Astrocyte of the spinal cord (primary cell): ENCODE results near the gene TTC7B.

Experiments used
- DNase-seq: peaks from one replicate; pipeline ENCODE4 v3.0.0; 2011; ENCODE audit warnings: low read depth, low spot score
- H3K4me3 ChIP-seq: 2 replicates; pipeline ENCODE4 v1.5.1; 2011; ENCODE audit warnings: low read depth, mild to moderate bottlenecking, low read length, moderate library complexity
- in situ Hi-C: cut with HindIII; loops from 2 replicates; pipeline ENCODE4 v1.10.0; 2017; ENCODE audit warnings: low sequenced_read_pairs
- TF ChIP-seq, protein P1 (sequence below): IDR thresholded peaks from 2 replicates; pipeline ENCODE4 v1.5.1; 2012; ENCODE audit warnings: low read depth, mild to moderate bottlenecking, low read length, inconsistent platforms

Gene TTC7B

GRCh38 chr14:90715495-90715894 is 100.7 kb downstream of the TTC7B start:
- H3K4me3 ChIP-seq = no peak overlapping the region
- in situ Hi-C loops = loop anchor here (25.0 kb wide), 1 partner anchor 303 kb away; no protein-coding TSS in a partner anchor
- DNase-seq = no peak
- TF ChIP-seq, protein P1, sequence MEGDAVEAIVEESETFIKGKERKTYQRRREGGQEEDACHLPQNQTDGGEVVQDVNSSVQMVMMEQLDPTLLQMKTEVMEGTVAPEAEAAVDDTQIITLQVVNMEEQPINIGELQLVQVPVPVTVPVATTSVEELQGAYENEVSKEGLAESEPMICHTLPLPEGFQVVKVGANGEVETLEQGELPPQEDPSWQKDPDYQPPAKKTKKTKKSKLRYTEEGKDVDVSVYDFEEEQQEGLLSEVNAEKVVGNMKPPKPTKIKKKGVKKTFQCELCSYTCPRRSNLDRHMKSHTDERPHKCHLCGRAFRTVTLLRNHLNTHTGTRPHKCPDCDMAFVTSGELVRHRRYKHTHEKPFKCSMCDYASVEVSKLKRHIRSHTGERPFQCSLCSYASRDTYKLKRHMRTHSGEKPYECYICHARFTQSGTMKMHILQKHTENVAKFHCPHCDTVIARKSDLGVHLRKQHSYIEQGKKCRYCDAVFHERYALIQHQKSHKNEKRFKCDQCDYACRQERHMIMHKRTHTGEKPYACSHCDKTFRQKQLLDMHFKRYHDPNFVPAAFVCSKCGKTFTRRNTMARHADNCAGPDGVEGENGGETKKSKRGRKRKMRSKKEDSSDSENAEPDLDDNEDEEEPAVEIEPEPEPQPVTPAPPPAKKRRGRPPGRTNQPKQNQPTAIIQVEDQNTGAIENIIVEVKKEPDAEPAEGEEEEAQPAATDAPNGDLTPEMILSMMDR = no peak

GRCh38 chr14:90714811-90715210 is 101.4 kb downstream of the TTC7B start:
- DNase-seq = peak; percentile 27
- in situ Hi-C loops = loop anchor here (25.0 kb wide), 1 partner anchor 303 kb away; no protein-coding TSS in a partner anchor
- TF ChIP-seq, protein P1 = no peak
- no peak overlapping the region for H3K4me3 ChIP-seq

GRCh38 chr14:90704738-90705392 is 111.4 kb downstream of the TTC7B start:
- TF ChIP-seq, protein P1 = no peak
- in situ Hi-C loops = loop anchor here (25.0 kb wide), 1 partner anchor 293 kb away; no protein-coding TSS in a partner anchor
- H3K4me3 ChIP-seq = no peak overlapping the region
- no peak for DNase-seq

DNA sequence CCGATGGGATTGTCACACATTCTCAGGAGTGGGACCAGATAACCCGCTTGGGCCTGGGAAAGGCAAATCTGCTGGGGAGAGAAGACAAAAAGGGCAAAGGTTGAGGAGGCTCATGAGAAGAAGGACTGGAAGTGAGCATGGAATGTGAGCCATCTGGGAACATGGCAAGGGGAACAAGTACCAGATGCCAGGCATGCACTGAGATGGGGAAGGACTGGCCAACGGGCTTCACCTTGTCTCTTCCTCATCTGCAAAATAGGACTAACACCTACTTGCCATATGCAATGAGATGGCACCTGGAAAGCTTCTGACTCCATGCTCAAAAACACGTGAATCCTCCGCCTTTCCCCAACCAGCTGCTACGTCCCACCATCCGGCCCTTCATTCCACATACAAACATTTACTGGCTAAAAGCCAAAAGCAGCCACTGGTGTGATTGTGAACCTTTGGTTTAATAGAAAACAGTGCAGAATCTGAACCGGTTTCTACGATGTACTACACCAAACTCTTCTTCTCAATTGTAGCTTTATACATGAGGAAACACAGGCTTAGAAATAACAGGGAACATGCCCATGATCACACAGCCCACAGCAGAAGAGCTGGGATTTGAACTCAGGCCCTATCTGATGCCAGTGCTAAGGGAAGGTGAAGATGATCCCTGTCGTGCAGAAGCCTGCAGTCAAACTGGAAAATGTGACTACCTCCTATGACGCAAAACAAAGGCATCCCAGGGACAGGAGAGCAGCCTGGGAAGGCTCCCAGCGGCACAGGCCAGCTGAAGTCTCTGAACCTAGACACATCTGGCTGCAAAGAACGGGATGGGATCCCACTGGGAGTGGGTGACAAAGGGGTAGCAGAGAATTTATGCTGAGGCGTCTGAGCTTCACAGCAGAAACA is 112.1 kb downstream of the TTC7B start:
- no peak overlapping the region for H3K4me3 ChIP-seq
- in situ Hi-C loops = loop anchor here (25.0 kb wide), 1 partner anchor 292 kb away; no protein-coding TSS in a partner anchor
- DNase-seq = no peak
- TF ChIP-seq, protein P1 = no peak

DNA sequence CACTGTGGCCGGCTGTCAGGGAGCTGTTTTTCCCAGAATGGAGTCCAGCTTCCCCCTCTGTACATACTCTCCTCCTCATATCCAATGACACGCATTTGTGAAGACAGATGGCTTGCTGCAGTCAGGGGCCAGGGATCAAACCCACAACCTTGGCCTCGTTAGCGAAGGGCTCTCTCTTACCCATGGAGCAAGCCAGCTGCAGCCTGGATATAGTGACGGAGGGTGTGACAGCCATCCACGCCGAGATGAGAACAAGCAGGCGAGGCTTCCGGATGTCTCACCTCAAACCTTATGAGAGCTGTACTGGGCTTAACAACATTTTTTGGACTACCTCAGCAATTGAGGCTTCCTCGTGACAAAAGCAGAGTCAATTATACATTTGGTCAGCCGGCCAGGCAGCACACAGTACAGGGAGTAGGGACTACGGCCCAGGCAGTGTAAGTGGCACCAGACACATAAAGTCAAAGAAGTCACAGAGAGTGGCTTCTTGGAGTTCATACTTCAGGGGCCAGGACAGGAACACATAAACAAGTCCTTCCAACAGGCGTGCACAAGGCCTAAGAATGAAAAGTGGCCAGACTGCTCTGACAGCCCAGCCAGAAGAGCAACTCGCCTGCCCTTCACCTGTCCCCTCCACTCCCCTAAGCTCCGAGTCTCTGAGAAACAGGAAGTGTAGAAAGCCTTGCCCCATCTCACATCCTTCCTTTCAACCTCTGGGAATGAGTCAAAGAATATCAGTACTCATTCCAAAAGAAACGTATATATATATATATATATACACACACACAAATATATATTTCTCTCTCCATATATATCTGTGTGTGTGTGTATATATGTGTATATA is 115.1 kb downstream of the TTC7B start:
- in situ Hi-C loops = loop anchor here (25.0 kb wide), 1 partner anchor 289 kb away; no protein-coding TSS in a partner anchor
- H3K4me3 ChIP-seq = no peak overlapping the region
- TF ChIP-seq, protein P1 = no peak
- no peak for DNase-seq

- TF ChIP-seq, protein P1 = no peak
- in situ Hi-C loops = no loop called here
Observed at GRCh38 chr14:90699016-90699415, 117.2 kb downstream of the TTC7B start.

More at GRCh38 chr14:90699016-90699415, 117.2 kb downstream of the TTC7B start:
- DNase-seq = no peak
- H3K4me3 ChIP-seq = no peak overlapping the region
